GM12878 (cell line): ENCODE data around the gene EPB41L4B. TPM values are rescaled to one million over a fixed set of nuclear protein-coding genes. Genes with fewer than 3 reads are reported as not detected.

ENCODE experiments used
- ATAC-seq: fragments of 200-7000 bp; cut with Tn5 transposase; 3 replicates; pipeline ENCODE4 v1.9.1; 2020; ENCODE audit warnings: mild to moderate bottlenecking, moderate library complexity
- BruUV-seq: library from RNA; stranded (reverse); fragments of 400-500 nt; replicated peaks from 2 replicates; lab custom pipeline; 2021; lab: Mats Ljungman, UMichigan
- CTCF ChIA-PET: fragments of 300-600 bp; sonication (Branson Sonifier 250); formaldehyde crosslinking; extraction: SDS; loops from one replicate; lab custom pipeline; 2021; ENCODE audit warnings: inconsistent platforms; lab: Yijun Ruan, JAX
- POLR2A ChIA-PET: fragments of 350-600 bp; formaldehyde crosslinking; extraction: SDS; loops from one replicate; lab custom pipeline; 2021; ENCODE audit warnings: inconsistent platforms; lab: Charles Lee
- RAD21 ChIA-PET: fragments of 300-600 bp; sonication (Branson Sonifier 250); formaldehyde crosslinking; loops from one replicate; lab custom pipeline; 2023; ENCODE audit warnings: antibody characterized with exemption; ENCODE audit not compliant: unreplicated experiment; lab: Charles Lee
- SMC1A ChIA-PET: fragments of 300-600 bp; sonication (Branson Sonifier 250); formaldehyde crosslinking; loops from one replicate; lab custom pipeline; 2023; ENCODE audit not compliant: unreplicated experiment, uncharacterized antibody; lab: Charles Lee
- DNase-seq: peaks from one replicate; pipeline ENCODE4 v3.0.0-alpha.2; 2011; ENCODE audit warnings: low read depth, low spot score
- FAIRE-seq: peaks from 3 replicates; lab custom pipeline; 2011; peaks lifted over from hg19 to GRCh38; lab: Jason Lieb, UNC
- H2AFZ ChIP-seq: 2 replicates; pipeline ENCODE4 v1.6.0; 2011; ENCODE audit warnings: low read depth, low read length, control low read depth; ENCODE audit not compliant: control insufficient read depth
- H3K27ac ChIP-seq: 2 replicates; pipeline ENCODE4 v1.5.1; 2011; ENCODE audit warnings: control low read depth; ENCODE audit not compliant: control insufficient read depth, insufficient read depth
- H3K27me3 ChIP-seq, 2 experiments: replicated peaks in 1 of 2; 2 replicates each; pipeline versions ENCODE4 v1.6.0 to v1.6.1; 2011; ENCODE audit warnings: low read length in 1 of 2; ENCODE audit not compliant: control insufficient read depth in 2 of 2, insufficient read depth in 2 of 2
- H3K36me3 ChIP-seq, 2 experiments: 2 replicates each; pipeline ENCODE4 v1.5.1; 2011; ENCODE audit warnings: low read length in 1 of 2; ENCODE audit not compliant: control insufficient read depth in 2 of 2, insufficient read depth in 2 of 2
- H3K4me1 ChIP-seq: 2 replicates; pipeline ENCODE4 v1.6.1; 2011; ENCODE audit warnings: mild to moderate bottlenecking, low read length, moderate library complexity, mixed read lengths; ENCODE audit not compliant: control insufficient read depth, insufficient read depth
- H3K4me2 ChIP-seq: 2 replicates; pipeline ENCODE4 v1.6.0; 2011; ENCODE audit warnings: control low read depth; ENCODE audit not compliant: control insufficient read depth, insufficient read depth
- H3K4me3 ChIP-seq: fragments of 200-600 bp; sonication (generic); 2 replicates; pipeline ENCODE4 v1.5.1; 2016
- H3K79me2 ChIP-seq: 2 replicates; pipeline ENCODE4 v1.6.0; 2011; ENCODE audit warnings: low read length; ENCODE audit not compliant: control insufficient read depth, insufficient read depth
- H3K9ac ChIP-seq: 2 replicates; pipeline ENCODE4 v1.8.0; 2011; ENCODE audit warnings: low read length, control low read depth, mixed read lengths; ENCODE audit not compliant: control insufficient read depth, insufficient read depth
- H3K9me3 ChIP-seq: replicated peaks from 3 replicates; pipeline ENCODE4 v1.5.1; 2011; ENCODE audit warnings: mild to moderate bottlenecking, low read length; ENCODE audit not compliant: control insufficient read depth, insufficient read depth
- H4K20me1 ChIP-seq: 2 replicates; pipeline ENCODE4 v1.6.0; 2011; ENCODE audit not compliant: control insufficient read depth, insufficient read depth
- FOXM1 ChIP-seq: IDR thresholded peaks from 2 replicates; pipeline ENCODE4 v1.6.1; 2012; ENCODE audit warnings: low read depth, mild to moderate bottlenecking, inconsistent platforms, low read length, moderate library complexity
- HDGF ChIP-seq: fragments of 450-650 bp; IDR thresholded peaks from 2 replicates; pipeline ENCODE4 v1.6.1; 2016; ENCODE audit warnings: antibody characterized with exemption
- NBN ChIP-seq: fragments of 450-650 bp; IDR thresholded peaks from 2 replicates; pipeline ENCODE4 v1.6.1; 2016
- RUNX3 ChIP-seq: IDR thresholded peaks from 2 replicates; pipeline ENCODE4 v1.6.1; 2012; ENCODE audit warnings: low read length, inconsistent platforms
- ZNF274 ChIP-seq: IDR thresholded peaks from one replicate; pipeline ENCODE4 v1.8.0; 2011; ENCODE audit not compliant: insufficient read length, insufficient read depth
- WGBS: methylation state at CpG from one replicate; pipeline ENCODE4 v1.1.6; 2016; ENCODE audit warnings: low lambda C conversion rate; ENCODE audit not compliant: insufficient replicate concordance, insufficient coverage; ENCODE audit errors: missing lambda C conversion rate; 5-methylcytosine and 5-hydroxymethylcytosine counted together
- in situ Hi-C: fragments of 300-500 bp; cut with MboI; formaldehyde crosslinking; loops from 9 replicates; pipeline ENCODE4 v1.14.3; 2018; ENCODE audit warnings: mixed read lengths
- intact Hi-C: fragments of 100-400 bp; cut with micrococcal nuclease; formaldehyde crosslinking; loops from one replicate; pipeline ENCODE4 v1.14.2; 2022; ENCODE audit not compliant: unreplicated experiment
- polyA plus RNA-seq, 11 experiments: library from polyadenylated mRNA; depleted of rRNA in 4 of 11; unstranded in 6 of 11; stranded (reverse) in 5 of 11; fragments of >200 nt; fragmentation: Nextera tagmentation in 4 of 11; fragmentation: Illumina TruSeq in 1 of 11; extraction: Ambion mirVana in 4 of 11; extraction: Trizol in 1 of 11; gene quantifications; 1 replicate in 1 of 11; 2 replicates in 10 of 11; pipeline versions ENCODE4 v1.2.1 to v1.2.3, GENCODE V29; 2011 to 2016; ENCODE audit warnings: inconsistent platforms in 2 of 11, missing spikeins in 2 of 11, low read depth in 1 of 11
- total RNA-seq, 4 experiments: library from RNA; depleted of rRNA in 3 of 4; stranded (reverse); fragments of >200 nt in 3 of 4; fragmentation: Illumina TruSeq in 1 of 4; extraction: Trizol in 1 of 4; gene quantifications; 2 replicates each; pipeline versions ENCODE4 v1.2.1 to v1.2.3, GENCODE V29; 2013 to 2021
- TF ChIP-seq, protein P1 (sequence below): IDR thresholded peaks from 2 replicates; pipeline ENCODE4 v1.6.1; 2012; ENCODE audit warnings: low read length, inconsistent platforms

EPB41L4B gene
- total and polyA plus RNA-seq, 10 of the 15 experiments (the other 5 are each of a cell fraction or from before 2014, with no cell fraction given) = 0.04 to 0.75 (median 0.13) TPM; not detected in 1

DNA sequence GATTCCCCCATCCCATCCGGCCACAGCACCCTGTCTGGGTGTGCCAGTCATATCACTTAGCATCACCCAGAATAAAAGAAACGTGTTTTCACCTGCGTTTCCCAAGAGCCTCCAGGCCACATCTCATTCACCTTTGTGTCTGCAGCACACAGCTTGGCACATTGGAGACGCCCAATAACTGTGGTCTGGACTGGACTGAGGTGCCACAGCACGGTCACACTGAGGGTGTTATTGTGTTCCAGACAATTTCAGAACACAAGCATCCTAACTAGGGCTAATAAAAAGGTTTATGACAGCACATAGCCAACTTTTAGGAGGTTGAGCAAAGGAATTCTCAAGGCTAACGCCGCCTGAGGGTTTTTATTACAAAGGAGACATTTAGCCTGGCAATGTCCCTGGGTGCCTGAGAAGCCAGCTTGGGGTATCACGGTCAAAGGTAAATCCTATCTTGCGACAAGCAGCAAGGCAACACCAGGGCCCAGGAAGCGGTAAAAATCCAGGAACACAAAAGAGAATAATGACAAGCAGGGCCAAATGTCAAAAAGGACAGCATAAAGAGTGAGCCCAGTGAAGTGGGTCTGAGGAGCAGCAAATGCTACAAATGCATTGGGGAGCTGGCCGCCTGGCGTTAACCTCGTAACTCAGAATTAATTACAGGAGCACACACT lies 3.4 kb downstream of the EPB41L4B start:
- Histone ChIP-seq H3K9me3 (no peaks in the 10 kb centered on the region), H3K4me1 (no peaks in the 10 kb centered on the region), H3K4me3 (no peak overlapping the region), H2AFZ (no peak overlapping the region), H3K9ac (no peak overlapping the region), H3K79me2 (no peaks in the 10 kb centered on the region), H3K27me3 (peaks cover 5 to 6% of the 10 kb centered on the region in 2 experiments), H4K20me1 (no peaks in the 10 kb centered on the region; the same call in 1 of the 2 replicates), H3K36me3 (no peaks in the 10 kb centered on the region), H3K27ac (no peak overlapping the region), H3K4me2 (no peak overlapping the region)
- DNase-seq (no peak), FAIRE-seq (no peak), ATAC-seq (no peak)
- in situ Hi-C loops (no loop called here), intact Hi-C loops (no loop called here)
- TF ChIP-seq, protein P1, sequence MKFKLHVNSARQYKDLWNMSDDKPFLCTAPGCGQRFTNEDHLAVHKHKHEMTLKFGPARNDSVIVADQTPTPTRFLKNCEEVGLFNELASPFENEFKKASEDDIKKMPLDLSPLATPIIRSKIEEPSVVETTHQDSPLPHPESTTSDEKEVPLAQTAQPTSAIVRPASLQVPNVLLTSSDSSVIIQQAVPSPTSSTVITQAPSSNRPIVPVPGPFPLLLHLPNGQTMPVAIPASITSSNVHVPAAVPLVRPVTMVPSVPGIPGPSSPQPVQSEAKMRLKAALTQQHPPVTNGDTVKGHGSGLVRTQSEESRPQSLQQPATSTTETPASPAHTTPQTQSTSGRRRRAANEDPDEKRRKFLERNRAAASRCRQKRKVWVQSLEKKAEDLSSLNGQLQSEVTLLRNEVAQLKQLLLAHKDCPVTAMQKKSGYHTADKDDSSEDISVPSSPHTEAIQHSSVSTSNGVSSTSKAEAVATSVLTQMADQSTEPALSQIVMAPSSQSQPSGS = no peak
- no peak for TF ChIP-seq NBN
- TF ChIP-seq FOXM1 = no peak
- no peak for TF ChIP-seq RUNX3
- TF ChIP-seq HDGF = no peak
- no peak for TF ChIP-seq ZNF274
- ChIA-PET SMC1A (interaction anchor here (1.1 kb wide), 1 partner anchor 11 kb away, joined by 3 read pairs; no protein-coding TSS in a partner anchor), POLR2A (no interaction called here), CTCF (interaction anchor here (1.0 to 1.6 kb wide), 5 partner anchors 83 to 363 kb away, joined by 3 to 5 read pairs (median 4); no protein-coding TSS in a partner anchor), RAD21 (interaction anchor here (0.8 kb wide), 1 partner anchor 152 kb away, joined by 3 read pairs; no protein-coding TSS in a partner anchor)
- no TSS peak for BruUV-seq
- WGBS = 62% methylated on average over 13 of the region's 13 CpGs
